ENCODE measurements around the gene WDR37. TPM values are rescaled to one million over a fixed set of nuclear protein-coding genes. Genes with fewer than 3 reads are reported as not detected.

WDR37 gene
- total RNA-seq, 2 experiments from 2014 or later = 30.4 to 34.4 TPM

- POLR2A ChIA-PET = interaction anchor here (0.7 kb wide), 1 partner anchor 127 kb away, joined by 4 read pairs; no protein-coding TSS in a partner anchor
- Mint-ChIP-seq H3K9me3 (no peaks in the 10 kb centered on the region), H3K36me3 (peaks cover 23% of the 10 kb centered on the region), H3K4me1 (peaks cover 7% of the 10 kb centered on the region), H3K27me3 (no peaks in the 10 kb centered on the region), H3K4me3 (no peak overlapping the region), H3K27ac (no peak overlapping the region)
- DNase-seq (no peak), ATAC-seq (ENCODE audit: low read depth) (no peak)
Measured at GRCh38 chr10:1090696-1091095, 34.5 kb downstream of the WDR37 start.

GRCh38 chr10:1093696-1094095, 37.5 kb downstream of the WDR37 start:
- POLR2A ChIA-PET = no interaction called here
- DNase-seq (no peak), ATAC-seq (ENCODE audit: low read depth) (no peak)
- H3K4me1 Mint-ChIP-seq = peaks cover 2% of the 10 kb centered on the region
- H3K36me3 Mint-ChIP-seq = peaks cover 15% of the 10 kb centered on the region
- no peaks in the 10 kb centered on the region for H3K9me3 Mint-ChIP-seq
- no peak overlapping the region for H3K4me3 Mint-ChIP-seq
- H3K27ac Mint-ChIP-seq = no peak overlapping the region
- H3K27me3 Mint-ChIP-seq = no peaks in the 10 kb centered on the region

- Mint-ChIP-seq H3K4me1 (peaks cover 2% of the 10 kb centered on the region), H3K27me3 (no peaks in the 10 kb centered on the region), H3K36me3 (peaks cover 20% of the 10 kb centered on the region), H3K9me3 (no peaks in the 10 kb centered on the region), H3K4me3 (no peak overlapping the region), H3K27ac (no peak overlapping the region)
- DNase-seq = no peak
- POLR2A ChIA-PET = no interaction called here
- no peak for ATAC-seq (ENCODE audit: low read depth)
Measured at GRCh38 chr10:1094112-1095057, 38.2 kb downstream of the WDR37 start.

GRCh38 chr10:1095498-1095897, 39.3 kb downstream of the WDR37 start:
- ATAC-seq (ENCODE audit: low read depth) = no peak
- H3K4me3 Mint-ChIP-seq = no peak overlapping the region
- H3K27ac Mint-ChIP-seq = no peak overlapping the region
- no peaks in the 10 kb centered on the region for H3K9me3 Mint-ChIP-seq
- H3K4me1 Mint-ChIP-seq = peaks cover 7% of the 10 kb centered on the region
- peaks cover 20% of the 10 kb centered on the region for H3K36me3 Mint-ChIP-seq
- DNase-seq = no peak
- POLR2A ChIA-PET = no interaction called here
- H3K27me3 Mint-ChIP-seq = no peaks in the 10 kb centered on the region

GRCh38 chr10:1096287-1096889, 40.2 kb downstream of the WDR37 start:
- Mint-ChIP-seq H3K9me3 (no peaks in the 10 kb centered on the region), H3K36me3 (peaks cover 21% of the 10 kb centered on the region), H3K27ac (no peak overlapping the region), H3K4me3 (no peak overlapping the region), H3K4me1 (peaks cover 7% of the 10 kb centered on the region), H3K27me3 (no peaks in the 10 kb centered on the region)
- POLR2A ChIA-PET = no interaction called here
- DNase-seq = no peak
- ATAC-seq (ENCODE audit: low read depth) = no peak

GRCh38 chr10:1097436-1097835, 41.3 kb downstream of the WDR37 start:
- POLR2A ChIA-PET = no interaction called here
- H3K4me3 Mint-ChIP-seq = no peak overlapping the region
- peaks cover 23% of the 10 kb centered on the region for H3K36me3 Mint-ChIP-seq

GRCh38 chr10:1100143-1100542, 44.0 kb downstream of the WDR37 start:
- no peak overlapping the region for H3K4me3 Mint-ChIP-seq
- H3K27ac Mint-ChIP-seq = no peak overlapping the region
- peaks cover 28% of the 10 kb centered on the region for H3K36me3 Mint-ChIP-seq
- ATAC-seq (ENCODE audit: low read depth) = no peak
- no peak for DNase-seq
- H3K27me3 Mint-ChIP-seq = no peaks in the 10 kb centered on the region
- H3K4me1 Mint-ChIP-seq = peaks cover 5% of the 10 kb centered on the region
- no peaks in the 10 kb centered on the region for H3K9me3 Mint-ChIP-seq
- POLR2A ChIA-PET = no interaction called here

More at GRCh38 chr10:1097436-1097835, 41.3 kb downstream of the WDR37 start:
- H3K9me3 Mint-ChIP-seq = no peaks in the 10 kb centered on the region
- no peak overlapping the region for H3K27ac Mint-ChIP-seq
- peaks cover 7% of the 10 kb centered on the region for H3K4me1 Mint-ChIP-seq
- ATAC-seq (ENCODE audit: low read depth) (no peak), DNase-seq (no peak)
- H3K27me3 Mint-ChIP-seq = no peaks in the 10 kb centered on the region

GRCh38 chr10:1100691-1101368, 44.6 kb downstream of the WDR37 start:
- Mint-ChIP-seq H3K4me1 (peaks cover 5% of the 10 kb centered on the region), H3K36me3 (peaks cover 28% of the 10 kb centered on the region), H3K4me3 (no peak overlapping the region), H3K27me3 (no peaks in the 10 kb centered on the region), H3K9me3 (no peaks in the 10 kb centered on the region), H3K27ac (no peak overlapping the region)
- no peak for DNase-seq
- POLR2A ChIA-PET = no interaction called here
- ATAC-seq (ENCODE audit: low read depth) = no peak

GRCh38 chr10:1101946-1102345, 45.8 kb downstream of the WDR37 start:
- POLR2A ChIA-PET = no interaction called here
- peaks cover 31% of the 10 kb centered on the region for H3K36me3 Mint-ChIP-seq
- no peak overlapping the region for H3K27ac Mint-ChIP-seq
- no peaks in the 10 kb centered on the region for H3K27me3 Mint-ChIP-seq
- DNase-seq (no peak), ATAC-seq (ENCODE audit: low read depth) (no peak)
- no peaks in the 10 kb centered on the region for H3K9me3 Mint-ChIP-seq
- peaks cover 5% of the 10 kb centered on the region for H3K4me1 Mint-ChIP-seq
- H3K4me3 Mint-ChIP-seq = no peak overlapping the region

- ATAC-seq (ENCODE audit: low read depth) (no peak), DNase-seq (no peak)
- H3K9me3 Mint-ChIP-seq = no peaks in the 10 kb centered on the region
- peaks cover 31% of the 10 kb centered on the region for H3K36me3 Mint-ChIP-seq
- no peak overlapping the region for H3K27ac Mint-ChIP-seq
- POLR2A ChIA-PET = no interaction called here
- H3K4me1 Mint-ChIP-seq = peaks cover 5% of the 10 kb centered on the region
- no peaks in the 10 kb centered on the region for H3K27me3 Mint-ChIP-seq
- H3K4me3 Mint-ChIP-seq = no peak overlapping the region
Measured at GRCh38 chr10:1102416-1102815, 46.2 kb downstream of the WDR37 start.

- DNase-seq (no peak), ATAC-seq (ENCODE audit: low read depth) (no peak)
- H3K36me3 Mint-ChIP-seq = peaks cover 35% of the 10 kb centered on the region
- H3K27me3 Mint-ChIP-seq = no peaks in the 10 kb centered on the region
- POLR2A ChIA-PET = no interaction called here
- H3K9me3 Mint-ChIP-seq = no peaks in the 10 kb centered on the region
- peaks cover 9% of the 10 kb centered on the region for H3K4me1 Mint-ChIP-seq
- H3K27ac Mint-ChIP-seq = no peak overlapping the region
- H3K4me3 Mint-ChIP-seq = no peak overlapping the region
Measured at GRCh38 chr10:1102831-1103230, 46.6 kb downstream of the WDR37 start.

GRCh38 chr10:1103551-1103950, 47.4 kb downstream of the WDR37 start:
- no peak for DNase-seq
- Mint-ChIP-seq H3K27me3 (no peaks in the 10 kb centered on the region), H3K9me3 (no peaks in the 10 kb centered on the region), H3K36me3 (peaks cover 39% of the 10 kb centered on the region), H3K4me1 (peaks cover 12% of the 10 kb centered on the region), H3K27ac (no peak overlapping the region), H3K4me3 (no peak overlapping the region)
- POLR2A ChIA-PET = no interaction called here
- no peak for ATAC-seq (ENCODE audit: low read depth)

- DNase-seq = no peak
- POLR2A ChIA-PET = no interaction called here
Measured at GRCh38 chr10:1104971-1105370, 48.8 kb downstream of the WDR37 start.

More at GRCh38 chr10:1104971-1105370, 48.8 kb downstream of the WDR37 start:
- ATAC-seq (ENCODE audit: low read depth) = no peak
- H3K4me1 Mint-ChIP-seq = peaks cover 10% of the 10 kb centered on the region
- no peak overlapping the region for H3K27ac Mint-ChIP-seq
- H3K9me3 Mint-ChIP-seq = no peaks in the 10 kb centered on the region
- H3K36me3 Mint-ChIP-seq = peaks cover 32% of the 10 kb centered on the region
- no peak overlapping the region for H3K4me3 Mint-ChIP-seq
- no peaks in the 10 kb centered on the region for H3K27me3 Mint-ChIP-seq
